Activated naive CD4-positive, alpha-beta T cell (primary cell): Measurements from ENCODE around the gene ENTPD3.
"Not testable (repeated sequence)": the region's sequence is repeated elsewhere in the genome, so short reads cannot be mapped to it uniquely, and the experiment has no call there.

ENCODE experiments used
- DNase-seq, 4 experiments: peaks; one replicate each; lab custom pipeline; 2025; lab: John Stamatoyannopoulos, UW

The ENTPD3 gene

GRCh38 chr3:40407007-40407406 lies 20.0 kb downstream of the ENTPD3 start:
- no peak for DNase-seq

DNA sequence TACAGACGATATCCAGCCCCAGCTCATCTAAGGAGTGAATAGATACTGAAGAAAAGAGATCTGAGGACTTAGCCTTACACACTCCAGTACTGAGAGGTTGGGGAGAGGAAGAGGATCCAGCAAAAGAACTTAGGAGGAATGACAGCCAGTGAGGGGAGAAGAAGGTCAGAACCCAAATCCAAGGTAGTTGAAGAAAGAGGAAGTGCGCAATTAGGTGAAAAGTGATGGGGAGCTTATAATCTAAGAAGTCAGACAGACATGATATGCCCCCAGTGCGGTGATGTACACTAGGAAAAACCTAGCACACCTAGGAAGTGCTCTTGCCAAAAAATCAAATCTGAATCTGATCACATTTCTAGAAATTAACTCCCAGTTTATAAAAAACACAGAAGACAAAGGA lies 20.6 kb downstream of the ENTPD3 start:
- no peak for DNase-seq

GRCh38 chr3:40414270-40414669 lies 27.3 kb downstream of the ENTPD3 start:
- DNase-seq, result no peak

- no peak for DNase-seq
Measured at GRCh38 chr3:40417845-40418543, 31.0 kb downstream of the ENTPD3 start.

DNA sequence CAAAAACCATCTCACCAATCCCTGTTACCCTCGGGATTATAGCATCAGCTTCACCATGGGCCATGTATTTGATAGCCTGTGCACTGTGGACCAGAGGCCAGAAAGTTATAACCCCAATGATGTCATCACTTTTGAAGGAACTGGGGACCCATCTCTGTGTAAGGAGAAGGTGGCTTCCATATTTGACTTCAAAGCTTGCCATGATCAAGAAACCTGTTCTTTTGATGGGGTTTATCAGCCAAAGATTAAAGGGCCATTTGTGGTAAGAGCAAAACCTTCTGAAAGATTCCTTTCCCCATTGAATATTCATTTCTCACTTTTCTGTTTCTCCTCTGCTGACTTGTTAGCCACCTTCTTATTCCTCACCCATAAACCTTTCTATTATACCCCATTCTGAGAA lies 35.9 kb downstream of the ENTPD3 start:
- DNase-seq, result no peak

- DNase-seq, result no peak
Measured at GRCh38 chr3:40427045-40427669, 40.2 kb downstream of the ENTPD3 start.

- DNase-seq, result no peak
Measured at GRCh38 chr3:40432793-40433192, 45.8 kb downstream of the ENTPD3 start.

DNA sequence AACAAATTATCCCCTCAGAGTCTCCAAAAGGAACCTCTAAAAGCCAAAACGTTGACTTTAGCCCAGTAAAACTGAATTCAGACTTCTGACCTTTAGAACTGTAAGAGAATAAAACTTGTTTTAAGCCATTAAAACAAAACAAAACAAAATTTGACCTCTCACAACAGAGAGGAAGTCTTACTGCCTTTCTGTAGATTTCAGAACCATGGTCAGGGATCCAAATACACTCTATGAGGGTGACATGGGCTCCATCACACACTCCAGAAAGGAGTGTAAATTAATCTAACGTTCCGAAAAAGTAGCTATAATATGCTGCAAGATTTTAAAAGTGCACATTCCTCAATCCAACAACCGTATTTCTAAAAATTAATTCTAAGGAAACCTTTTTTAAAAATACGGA lies 50.9 kb downstream of the ENTPD3 start:
- no peak for DNase-seq

- DNase-seq, result no peak
Measured at GRCh38 chr3:40445062-40445461, 58.1 kb downstream of the ENTPD3 start.

- no peak for DNase-seq
Measured at GRCh38 chr3:40445880-40446279, 58.9 kb downstream of the ENTPD3 start.

DNA sequence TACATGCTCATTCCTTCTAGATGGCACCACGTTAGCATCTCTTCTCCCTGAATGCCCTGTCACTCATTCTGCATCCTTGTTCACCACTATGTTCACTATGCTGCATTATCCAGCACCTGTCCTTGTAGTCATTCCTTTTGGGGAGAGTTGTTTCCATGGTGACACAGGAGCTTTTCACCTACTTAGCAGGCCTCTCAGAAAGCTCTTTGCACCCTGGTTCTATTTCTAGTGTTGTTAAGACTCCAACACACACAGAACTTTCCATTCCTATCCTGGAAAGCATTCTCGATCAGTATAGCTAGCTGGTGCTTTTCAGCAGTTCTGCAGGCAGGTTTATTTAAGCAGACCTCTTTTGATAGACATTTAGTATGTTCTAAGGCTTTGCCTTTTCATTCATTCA lies 63.5 kb downstream of the ENTPD3 start:
- DNase-seq, result no peak

DNA sequence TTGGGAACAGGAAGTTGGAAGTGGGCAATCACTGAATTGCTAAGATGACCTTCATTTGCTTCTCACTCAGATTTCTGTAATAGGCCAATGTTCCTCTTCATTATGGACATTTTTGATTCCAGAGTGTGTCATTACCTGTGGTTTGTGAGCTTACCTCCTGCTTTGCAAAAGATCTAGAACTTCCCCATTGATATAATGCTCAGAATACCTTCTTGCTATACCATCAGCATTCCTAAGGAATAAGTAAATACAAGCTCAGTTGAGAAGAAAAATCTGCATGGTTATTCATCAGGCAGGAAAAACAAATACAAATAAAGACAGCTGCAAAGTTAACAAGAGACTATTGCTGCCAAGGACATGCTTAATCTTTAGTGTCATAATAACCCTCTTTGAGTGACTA lies 64.6 kb downstream of the ENTPD3 start:
- DNase-seq, result no peak

DNA sequence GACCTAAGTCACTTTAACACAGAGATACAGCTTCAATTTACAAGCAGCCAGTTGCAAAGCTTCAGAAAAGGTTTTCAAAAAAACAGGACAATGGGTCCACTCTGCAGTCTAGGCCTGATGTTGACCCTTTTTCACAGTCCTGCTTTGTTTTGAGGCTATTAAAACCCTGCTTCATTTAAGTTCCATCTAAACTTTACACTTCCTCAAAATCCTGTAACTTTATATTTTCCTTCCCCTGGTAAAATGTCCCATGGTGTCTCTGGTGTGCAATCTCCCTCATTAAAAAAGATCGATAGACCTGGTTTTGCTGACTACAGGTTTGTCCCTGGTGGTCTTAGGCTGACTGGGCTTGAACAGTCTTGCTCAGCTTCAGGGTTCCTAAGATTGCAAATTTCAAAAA lies 65.1 kb downstream of the ENTPD3 start:
- DNase-seq, result no peak

- DNase-seq, result no peak
Measured at GRCh38 chr3:40452562-40452875, 65.5 kb downstream of the ENTPD3 start.

- DNase-seq, result peak; percentile 80 to 93 (median 86)
Measured at GRCh38 chr3:40452876-40453730, 66.1 kb downstream of the ENTPD3 start.

- DNase-seq, result no peak
Measured at GRCh38 chr3:40453933-40454332, 66.9 kb downstream of the ENTPD3 start.

- no peak for DNase-seq
Measured at GRCh38 chr3:40455328-40455727, 68.3 kb downstream of the ENTPD3 start.

- no peak for DNase-seq
Measured at GRCh38 chr3:40456279-40456939, 69.4 kb downstream of the ENTPD3 start.

- DNase-seq, result peak; percentile 80 to 93 (median 89)
Measured at GRCh38 chr3:40456940-40457823, 70.2 kb downstream of the ENTPD3 start, which contains the start of gene RPL14. Gene RPL14, plus strand, starts transcription at chr3:40457339. Its CDS starts 133 bp downstream, at chr3:40457472.

GRCh38 chr3:40458473-40458872 lies 71.5 kb downstream of the ENTPD3 start:
- no peak for DNase-seq

GRCh38 chr3:40460481-40460880 lies 73.5 kb downstream of the ENTPD3 start:
- not testable (repeated sequence) for DNase-seq
